GM12875 (cell line): ENCODE measurements around the gene PRKAG2.

Experiments
- H3K4me3 ChIP-seq: one replicate; pipeline ENCODE4 v1.5.1; 2011; ENCODE audit warnings: low read depth, low read length, control low read depth
- CTCF ChIP-seq: IDR thresholded peaks from 2 replicates; pipeline ENCODE4 v1.5.1; 2011; ENCODE audit warnings: low read depth, mild to moderate bottlenecking, control low read depth, inconsistent platforms, low read length, moderate library complexity, borderline replicate concordance; ENCODE audit not compliant: insufficient read depth

PRKAG2 gene

GRCh38 chr7:151683615-151684407, 193.1 kb downstream of the PRKAG2 start:
- TF ChIP-seq CTCF = no peak
- H3K4me3 ChIP-seq = no peak overlapping the region

GRCh38 chr7:151682831-151683614, 193.9 kb downstream of the PRKAG2 start:
- H3K4me3 ChIP-seq = no peak overlapping the region
- no peak for TF ChIP-seq CTCF

GRCh38 chr7:151681726-151682125, 195.2 kb downstream of the PRKAG2 start:
- TF ChIP-seq CTCF = no peak
- H3K4me3 ChIP-seq = no peak overlapping the region

- no peak for TF ChIP-seq CTCF
- no peak overlapping the region for H3K4me3 ChIP-seq
Observed at GRCh38 chr7:151680810-151681209, 196.1 kb downstream of the PRKAG2 start.

GRCh38 chr7:151679881-151680612, 196.9 kb downstream of the PRKAG2 start:
- TF ChIP-seq CTCF = no peak
- no peak overlapping the region for H3K4me3 ChIP-seq

- no peak overlapping the region for H3K4me3 ChIP-seq
- TF ChIP-seq CTCF = no peak
Observed at GRCh38 chr7:151679071-151679708, 197.7 kb downstream of the PRKAG2 start.
